ENCODE measurements around the gene GNB4. TPM values are rescaled to one million over a fixed set of nuclear protein-coding genes. Genes with fewer than 3 reads are reported as not detected.
A peak's percentile ranks its signal among the peaks of the same experiment; 100 is the strongest.

The GNB4 gene
- 55.5 TPM for polyA plus RNA-seq (2013, experiment 1 of 2; ENCODE audit: insufficient read length)
- polyA plus RNA-seq (2013, experiment 2 of 2; ENCODE audit: insufficient read length), result 65.9 TPM

- DNase-seq, result peak; percentile 92
These were observed at the start of gene GNB4 for GRCh38 chr3:179451265-179452175. Gene GNB4 (minus strand): TSS chr3:179451470. CDS start chr3:179426200, 25,270 bp downstream.

GRCh38 chr3:179495483-179495882, 44.2 kb upstream of the GNB4 start:
- DNase-seq, result no peak

- DNase-seq, result no peak
These were observed 42.0 kb upstream of the GNB4 start for GRCh38 chr3:179493260-179493659.

- no peak for DNase-seq
These were observed 36.9 kb upstream of the GNB4 start for GRCh38 chr3:179488213-179488612.

- no peak for DNase-seq
These were observed 35.5 kb upstream of the GNB4 start for GRCh38 chr3:179486806-179487205.

GRCh38 chr3:179482857-179483256, 31.6 kb upstream of the GNB4 start:
- no peak for DNase-seq

- DNase-seq, result no peak
These were observed 24.9 kb upstream of the GNB4 start for GRCh38 chr3:179476215-179476614.

- no peak for DNase-seq
These were observed 23.2 kb upstream of the GNB4 start for GRCh38 chr3:179474480-179474879.

GRCh38 chr3:179473565-179473964, 22.3 kb upstream of the GNB4 start:
- no peak for DNase-seq

GRCh38 chr3:179464323-179465092, 13.2 kb upstream of the GNB4 start:
- DNase-seq, result no peak

- DNase-seq, result no peak
These were observed 12.0 kb upstream of the GNB4 start for GRCh38 chr3:179463319-179463718.

- DNase-seq, result no peak
These were observed 9.0 kb upstream of the GNB4 start for GRCh38 chr3:179460260-179460659.

GRCh38 chr3:179455954-179456353, 4.7 kb upstream of the GNB4 start:
- DNase-seq, result no peak

GRCh38 chr3:179454887-179455286, 3.6 kb upstream of the GNB4 start:
- no peak for DNase-seq

- DNase-seq, result no peak
These were observed 2.7 kb upstream of the GNB4 start for GRCh38 chr3:179453967-179454366.

GRCh38 chr3:179452872-179453271, 1.6 kb upstream of the GNB4 start:
- DNase-seq, result no peak

- peak; percentile 84 for DNase-seq
These were observed 900 bp upstream of the GNB4 start for GRCh38 chr3:179452176-179452564.

GRCh38 chr3:179450901-179451264, 387 bp downstream of the GNB4 start:
- peak; percentile 42 for DNase-seq

- DNase-seq, result no peak
These were observed 989 bp downstream of the GNB4 start for GRCh38 chr3:179450261-179450701.

GRCh38 chr3:179449636-179450035, 1.6 kb downstream of the GNB4 start:
- peak; percentile 43 for DNase-seq

GRCh38 chr3:179447251-179447650, 4.0 kb downstream of the GNB4 start:
- no peak for DNase-seq

- peak; percentile 32 for DNase-seq
These were observed 4.8 kb downstream of the GNB4 start for GRCh38 chr3:179446501-179446900.

GRCh38 chr3:179438841-179439240, 12.4 kb downstream of the GNB4 start:
- DNase-seq, result no peak

GRCh38 chr3:179436517-179436916, 14.8 kb downstream of the GNB4 start:
- DNase-seq, result no peak
